Measurements from ENCODE around the gene EGFL7. TPM values are rescaled to one million over a fixed set of nuclear protein-coding genes. Genes with fewer than 3 reads are reported as not detected.

The EGFL7 gene
- total and polyA plus RNA-seq, 4 donors, result 32.1 to 39.7 (median 36.5) TPM

DNA sequence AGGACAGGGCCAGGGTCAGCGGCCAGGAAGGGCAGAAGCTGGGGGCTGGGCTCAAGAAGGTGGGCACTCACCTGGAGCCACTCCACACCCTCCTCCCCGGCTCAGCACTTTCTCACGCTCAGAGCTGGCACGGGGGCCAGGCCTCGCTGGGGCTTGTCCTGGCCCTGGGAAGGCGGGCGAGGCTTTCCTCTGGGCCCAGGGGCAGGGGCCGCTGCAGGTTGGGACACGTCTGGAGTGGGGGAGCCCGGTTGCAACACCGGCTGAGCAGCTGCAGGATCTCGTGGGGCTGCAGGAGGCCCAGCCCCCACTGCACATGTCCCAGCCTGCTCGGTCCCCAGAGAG is 38.9 kb upstream of the EGFL7 start:
- 50% methylated on average over 13 of the region's 13 CpGs for WGBS
- DNase-seq (ENCODE audit: low spot score), result no peak

GRCh38 chr9:136624184-136624951 is 38.3 kb upstream of the EGFL7 start:
- Histone ChIP-seq H3K36me3 (ENCODE audit: control insufficient read depth in 4 of 4, insufficient read depth in 3 of 4, low read depth in 1 of 4, low read length in 3 of 4) (no peaks in the 10 kb centered on the region), H3K27ac (ENCODE audit: low read depth in 1 of 2, low read length in 2 of 2) (peak overlapping the region; percentile 81), H3K9ac (ENCODE audit: low read depth in 1 of 2, low read length in 2 of 2) (no peak overlapping the region), H3K27me3 (ENCODE audit: control insufficient read depth in 4 of 4, insufficient read depth in 4 of 4, low read length in 3 of 4) (no peaks in the 10 kb centered on the region), H3K4me1 (ENCODE audit: control insufficient read depth in 4 of 4, insufficient read depth in 4 of 4, low read length in 3 of 4) (peaks cover 42 to 66% (median 52%) of the 10 kb centered on the region in 4 donors), H3K9me3 (ENCODE audit: control insufficient read depth in 4 of 4, low read length in 3 of 4) (no peaks in the 10 kb centered on the region), H3K4me3 (ENCODE audit: low read depth in 1 of 3, low read length in 3 of 3) (no peak overlapping the region)
- DNase-seq (ENCODE audit: low spot score), result no peak
- 78% methylated on average over 16 of the region's 16 CpGs for whole genome bisulfite sequencing
- TF ChIP-seq ZBTB33 (IDR thresholded peaks at IDR 0.05), result no peak
- TF ChIP-seq ATF3 (IDR thresholded peaks at IDR 0.05), result no peak
- TF ChIP-seq HNF4A (conservative IDR thresholded peaks at IDR 0.05), result no peak
- TF ChIP-seq, protein P1, sequence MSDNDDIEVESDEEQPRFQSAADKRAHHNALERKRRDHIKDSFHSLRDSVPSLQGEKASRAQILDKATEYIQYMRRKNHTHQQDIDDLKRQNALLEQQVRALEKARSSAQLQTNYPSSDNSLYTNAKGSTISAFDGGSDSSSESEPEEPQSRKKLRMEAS (IDR thresholded peaks at IDR 0.05), result no peak
- TF ChIP-seq EGR1 (IDR thresholded peaks at IDR 0.05; ENCODE audit: low read depth in 2 of 2), result no peak
- no peak for TF ChIP-seq RXRA (IDR thresholded peaks at IDR 0.05)
- TF ChIP-seq YY1 (IDR thresholded peaks at IDR 0.05), result no peak

More for the DNA sequence above, 38.9 kb upstream of the EGFL7 start:
- Histone ChIP-seq H3K27ac (ENCODE audit: low read depth in 1 of 2, low read length in 2 of 2) (no peak overlapping the region), H3K4me1 (ENCODE audit: control insufficient read depth in 4 of 4, insufficient read depth in 4 of 4, low read length in 3 of 4) (peaks cover 47 to 68% (median 57%) of the 10 kb centered on the region in 4 donors), H3K9ac (ENCODE audit: low read depth in 1 of 2, low read length in 2 of 2) (no peak overlapping the region), H3K27me3 (ENCODE audit: control insufficient read depth in 4 of 4, insufficient read depth in 4 of 4, low read length in 3 of 4) (no peaks in the 10 kb centered on the region), H3K4me3 (ENCODE audit: low read depth in 1 of 3, low read length in 3 of 3) (no peak overlapping the region), H3K9me3 (ENCODE audit: control insufficient read depth in 4 of 4, low read length in 3 of 4) (no peaks in the 10 kb centered on the region), H3K36me3 (ENCODE audit: control insufficient read depth in 4 of 4, insufficient read depth in 3 of 4, low read depth in 1 of 4, low read length in 3 of 4) (no peaks in the 10 kb centered on the region)
- TF ChIP-seq ATF3 (IDR thresholded peaks at IDR 0.05) (no peak), FOXA2 (IDR thresholded peaks at IDR 0.05) (no peak), ZBTB33 (IDR thresholded peaks at IDR 0.05) (no peak), YY1 (IDR thresholded peaks at IDR 0.05) (no peak), HNF4A (conservative IDR thresholded peaks at IDR 0.05) (no peak), TAF1 (conservative IDR thresholded peaks at IDR 0.05) (no peak), REST (IDR thresholded peaks at IDR 0.05) (no peak), GABPA (IDR thresholded peaks at IDR 0.05 in 1 of 2, conservative IDR thresholded peaks at IDR 0.05 in 1 of 2) (no peak), HNF4G (IDR thresholded peaks at IDR 0.05) (no peak)
